DMS 273 treated with DMSO at 0.1 percent for 48 hours (cell line): ENCODE results near the gene RNF207.
"Not testable (repeated sequence)": the region's sequence is repeated elsewhere in the genome, so short reads cannot be mapped to it uniquely, and the experiment has no call there.

Experiments used
- DNase-seq: peaks from one replicate; lab custom pipeline; 2025; lab: John Stamatoyannopoulos, UW

The RNF207 gene

GRCh38 chr1:6200188-6200809 lies 5.6 kb upstream of the RNF207 start:
- no peak for DNase-seq

- DNase-seq, result no peak
Measured at GRCh38 chr1:6202256-6202655, 3.7 kb upstream of the RNF207 start.

GRCh38 chr1:6206520-6206855 lies 569 bp downstream of the RNF207 start:
- no peak for DNase-seq

- DNase-seq, result no peak
Measured at GRCh38 chr1:6207075-6207885, 1.4 kb downstream of the RNF207 start.

- DNase-seq, result no peak
Measured at GRCh38 chr1:6207921-6208320, 2.0 kb downstream of the RNF207 start.

GRCh38 chr1:6208723-6209660 lies 3.1 kb downstream of the RNF207 start:
- no peak for DNase-seq

- no peak for DNase-seq
Measured at GRCh38 chr1:6209661-6210580, 4.0 kb downstream of the RNF207 start.

GRCh38 chr1:6210591-6211355 lies 4.9 kb downstream of the RNF207 start:
- no peak for DNase-seq

GRCh38 chr1:6211731-6212130 lies 5.8 kb downstream of the RNF207 start:
- DNase-seq, result no peak

GRCh38 chr1:6212193-6212959 lies 6.5 kb downstream of the RNF207 start:
- no peak for DNase-seq

GRCh38 chr1:6218375-6219164 lies 12.7 kb downstream of the RNF207 start:
- no peak for DNase-seq

GRCh38 chr1:6219641-6220040 lies 13.7 kb downstream of the RNF207 start:
- DNase-seq, result not testable (repeated sequence)

- DNase-seq, result no peak
Measured at GRCh38 chr1:6220236-6220635, 14.3 kb downstream of the RNF207 start.

GRCh38 chr1:6221210-6221784 lies 15.4 kb downstream of the RNF207 start:
- DNase-seq, result no peak

GRCh38 chr1:6222636-6223035 lies 16.7 kb downstream of the RNF207 start:
- DNase-seq, result no peak

GRCh38 chr1:6223617-6224016 lies 17.7 kb downstream of the RNF207 start:
- no peak for DNase-seq

GRCh38 chr1:6224718-6225117 lies 18.8 kb downstream of the RNF207 start:
- no peak for DNase-seq

GRCh38 chr1:6225651-6226050 lies 19.7 kb downstream of the RNF207 start:
- DNase-seq, result no peak

- DNase-seq, result no peak
Measured at GRCh38 chr1:6233376-6233775, 27.5 kb downstream of the RNF207 start.
